IPS-18a (cell line): Measurements from ENCODE around the gene OGFOD1.
A peak's percentile ranks its signal among the peaks of the same experiment; 100 is the strongest.

Experiments
- H3K27ac ChIP-seq: one replicate; pipeline ENCODE4 v1.5.1; 2013; ENCODE audit warnings: low read length
- H3K27me3 ChIP-seq: one replicate; pipeline ENCODE4 v1.6.1; 2013; ENCODE audit warnings: mild to moderate bottlenecking, low read length; ENCODE audit not compliant: control insufficient read depth, insufficient read depth
- H3K36me3 ChIP-seq: one replicate; pipeline ENCODE4 v1.6.1; 2013; ENCODE audit warnings: low read depth, low read length; ENCODE audit not compliant: control insufficient read depth
- H3K4me1 ChIP-seq: one replicate; pipeline ENCODE4 v1.6.1; 2013; ENCODE audit warnings: low read depth, low read length; ENCODE audit not compliant: control insufficient read depth
- H3K4me3 ChIP-seq: one replicate; pipeline ENCODE4 v1.5.1; 2013; ENCODE audit warnings: low read length
- H3K9ac ChIP-seq: one replicate; pipeline ENCODE4 v1.6.1; 2013; ENCODE audit warnings: mild to moderate bottlenecking, low read length, moderate library complexity
- H3K9me3 ChIP-seq: one replicate; pipeline ENCODE4 v1.6.1; 2013; ENCODE audit warnings: low read depth, low read length; ENCODE audit not compliant: control insufficient read depth

OGFOD1 gene

GRCh38 chr16:56515665-56516064 is 64.3 kb downstream of the OGFOD1 start:
- Histone ChIP-seq H3K4me3 (no peak overlapping the region), H3K9me3 (no peaks in the 10 kb centered on the region), H3K27ac (no peak overlapping the region), H3K36me3 (no peaks in the 10 kb centered on the region), H3K4me1 (no peaks in the 10 kb centered on the region), H3K27me3 (no peaks in the 10 kb centered on the region), H3K9ac (no peak overlapping the region)

- Histone ChIP-seq H3K36me3 (no peaks in the 10 kb centered on the region), H3K9ac (no peak overlapping the region), H3K27ac (no peak overlapping the region), H3K4me3 (no peak overlapping the region), H3K4me1 (no peaks in the 10 kb centered on the region), H3K9me3 (no peaks in the 10 kb centered on the region), H3K27me3 (no peaks in the 10 kb centered on the region)
These were observed 65.9 kb downstream of the OGFOD1 start for GRCh38 chr16:56517206-56517605.

DNA sequence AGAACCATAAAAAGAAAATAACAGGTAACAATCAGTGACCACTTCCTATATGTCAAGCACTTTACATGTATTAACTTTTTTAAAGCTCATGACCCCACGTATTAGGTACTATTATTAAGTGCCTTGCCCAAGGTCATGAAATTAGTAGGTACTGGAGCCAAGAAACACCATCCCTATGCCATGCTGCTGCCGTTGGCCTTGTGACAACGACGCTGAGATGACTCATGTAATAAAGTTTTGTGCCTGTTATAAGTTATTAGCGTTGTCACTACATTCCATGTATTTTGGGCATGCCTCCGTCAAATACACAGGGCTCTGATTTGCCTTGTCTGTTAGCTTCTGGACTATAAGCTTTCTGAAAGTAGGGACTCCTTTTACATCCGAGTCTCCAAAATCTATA is 67.1 kb downstream of the OGFOD1 start:
- Histone ChIP-seq H3K9ac (no peak overlapping the region), H3K27me3 (no peaks in the 10 kb centered on the region), H3K4me1 (no peaks in the 10 kb centered on the region), H3K4me3 (no peak overlapping the region), H3K27ac (no peak overlapping the region), H3K36me3 (no peaks in the 10 kb centered on the region), H3K9me3 (no peaks in the 10 kb centered on the region)

DNA sequence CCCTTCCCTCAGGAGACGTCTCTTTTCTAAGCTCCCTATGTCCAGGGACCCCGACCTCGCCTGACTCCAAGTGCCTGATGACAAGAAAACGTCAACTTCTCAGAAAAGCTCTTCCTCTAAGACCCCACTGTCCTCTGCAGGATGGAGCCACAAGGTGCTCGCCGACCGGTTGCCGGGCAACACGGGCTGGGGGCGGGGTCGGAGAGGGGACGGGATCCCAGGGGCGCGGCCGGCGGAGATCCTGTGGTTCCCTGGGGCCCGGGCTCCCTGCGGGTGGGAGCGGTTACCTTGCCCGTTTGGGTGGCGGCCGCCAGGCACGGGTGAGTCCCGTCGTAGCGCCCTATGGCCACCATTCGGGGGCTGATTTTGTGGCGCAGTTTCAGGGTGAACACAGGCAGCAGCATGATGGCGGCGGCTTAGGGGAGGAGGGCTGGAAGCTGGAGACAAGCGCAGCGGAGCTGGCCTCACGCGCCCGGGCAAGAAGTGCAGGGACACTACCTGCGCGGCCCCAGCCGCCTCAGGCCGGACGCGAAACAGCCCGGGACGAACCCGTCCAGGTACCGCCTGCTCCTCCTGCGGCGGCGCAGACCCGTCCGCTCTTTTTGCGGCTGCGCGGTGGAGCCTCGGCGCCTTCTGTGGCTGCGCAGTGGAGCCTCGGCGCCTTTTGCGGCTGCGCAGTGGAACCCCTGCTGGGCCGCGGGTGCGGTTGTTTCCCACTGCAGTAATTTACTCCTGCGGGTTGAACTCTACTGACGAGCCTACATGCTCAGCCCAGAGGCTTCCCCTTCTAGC is 68.3 kb downstream of the OGFOD1 start, which contains the start of gene BBS2:
TSS of gene BBS2 (minus strand) at position 566 of the 792 bp plus-strand sequence. CDS start at position 404, 162 bp downstream.
- Histone ChIP-seq H3K4me3 (peak within 1 kb of the TSS; percentile 93), H3K9me3 (no peaks in the 10 kb centered on the region), H3K27ac (no peak within 1 kb of the TSS), H3K9ac (peak within 1 kb of the TSS; percentile 71), H3K27me3 (no peaks in the 10 kb centered on the region), H3K4me1 (no peaks in the 10 kb centered on the region), H3K36me3 (no peaks in the 10 kb centered on the region)

- H3K27me3 ChIP-seq, result no peaks in the 10 kb centered on the region
- no peaks in the 10 kb centered on the region for H3K36me3 ChIP-seq
- H3K9ac ChIP-seq, result peak overlapping the region; percentile 71
- no peak overlapping the region for H3K27ac ChIP-seq
- H3K4me3 ChIP-seq, result peak overlapping the region; percentile 93
- no peaks in the 10 kb centered on the region for H3K9me3 ChIP-seq
- H3K4me1 ChIP-seq, result no peaks in the 10 kb centered on the region
These were observed 68.9 kb downstream of the OGFOD1 start for GRCh38 chr16:56520251-56520577.

- H3K4me1 ChIP-seq, result no peaks in the 10 kb centered on the region
- no peak overlapping the region for H3K4me3 ChIP-seq
- H3K27me3 ChIP-seq, result no peaks in the 10 kb centered on the region
- no peaks in the 10 kb centered on the region for H3K36me3 ChIP-seq
- no peaks in the 10 kb centered on the region for H3K9me3 ChIP-seq
- no peak overlapping the region for H3K9ac ChIP-seq
- H3K27ac ChIP-seq, result no peak overlapping the region
These were observed 73.9 kb downstream of the OGFOD1 start for GRCh38 chr16:56525236-56525635.
